HG03066 (cell line): ENCODE data around the gene MSANTD7.
A peak's percentile ranks its signal among the peaks of the same experiment; 100 is the strongest.
"Not testable (repeated sequence)": the region's sequence is repeated elsewhere in the genome, so short reads cannot be mapped to it uniquely, and the experiment has no call there.

Experiments used
- ATAC-seq: cut with Tn5 transposase; IDR thresholded peaks from one replicate; pipeline ENCODE4 v1.9.1; 2021; ENCODE audit warnings: low read depth; ENCODE audit not compliant: unreplicated experiment

The MSANTD7 gene

GRCh38 chr10:14837757-14838581 is at the start of gene MSANTD7, which contains the start of the genes CDNF and HSPA14:
TSS of gene MSANTD7 (plus strand) at chr10:14838306. CDS start at chr10:14842285, 3,979 bp downstream.
TSS of gene CDNF (minus strand) at chr10:14838037. CDS start at chr10:14837946, 91 bp downstream.
TSS of gene HSPA14 (plus strand) at chr10:14838306. CDS start at chr10:14838403, 97 bp downstream.
- peak; percentile 92 for ATAC-seq

DNA sequence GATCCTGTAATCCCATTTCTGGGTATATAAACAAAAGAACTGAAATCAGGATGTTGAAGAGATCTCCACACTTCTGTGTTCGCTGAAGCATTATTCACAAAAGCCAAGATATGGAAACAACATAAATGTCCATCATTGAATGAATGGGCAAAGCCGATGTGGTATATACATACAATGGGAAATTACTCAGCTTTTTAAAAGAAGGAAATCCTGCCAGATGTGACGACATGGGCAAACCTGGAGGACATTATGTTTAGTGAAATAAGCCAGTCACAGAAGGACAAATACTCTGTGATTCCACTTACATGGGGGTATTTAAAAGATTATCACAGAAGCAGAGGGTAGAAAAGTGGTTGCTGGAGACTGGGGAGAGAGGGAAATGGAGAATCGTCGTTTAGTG is 39.5 kb upstream of the MSANTD7 start:
- no peak for ATAC-seq

DNA sequence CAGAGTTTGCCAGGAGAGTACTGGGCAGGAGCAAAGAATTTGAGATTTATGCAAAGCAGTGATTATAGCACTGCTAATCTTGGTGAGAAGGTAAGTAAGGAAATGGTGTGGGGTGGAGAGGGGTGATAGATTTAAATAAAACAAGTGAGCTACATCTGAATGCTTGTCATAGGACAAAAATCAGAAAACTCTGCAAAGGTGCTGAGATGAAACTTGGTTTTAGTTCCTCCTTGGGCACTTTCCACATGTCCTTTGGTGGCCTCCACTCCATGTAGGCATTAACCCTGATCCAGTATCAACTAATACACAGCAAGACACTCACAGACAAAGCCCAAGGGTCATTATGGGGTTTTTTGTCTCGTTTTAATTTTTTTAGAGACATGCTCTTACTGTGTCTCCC is 37.7 kb upstream of the MSANTD7 start:
- no peak for ATAC-seq

DNA sequence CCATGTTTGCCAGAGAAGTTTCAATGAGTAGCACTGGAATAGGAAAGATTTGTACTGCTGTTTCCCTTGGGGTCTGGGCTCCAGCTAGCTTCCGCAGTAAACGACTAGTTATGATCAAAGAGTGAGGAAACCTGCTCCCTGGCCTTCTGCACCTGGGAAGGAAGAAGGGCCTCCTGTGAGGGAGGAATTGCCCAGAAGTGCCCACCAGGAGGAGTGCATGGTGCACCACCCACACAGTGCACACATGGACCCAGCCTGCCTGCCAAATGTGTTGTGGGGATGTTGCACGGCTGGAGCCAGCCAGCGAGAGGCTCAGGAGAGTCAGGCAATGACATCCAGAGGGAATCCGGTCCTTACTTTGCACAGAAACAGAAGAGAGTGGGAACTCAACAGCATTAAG is 36.4 kb upstream of the MSANTD7 start:
- no peak for ATAC-seq

- ATAC-seq = no peak
Measured at GRCh38 chr10:14803827-14804226, 34.3 kb upstream of the MSANTD7 start.

GRCh38 chr10:14806318-14806717 is 31.8 kb upstream of the MSANTD7 start:
- no peak for ATAC-seq

DNA sequence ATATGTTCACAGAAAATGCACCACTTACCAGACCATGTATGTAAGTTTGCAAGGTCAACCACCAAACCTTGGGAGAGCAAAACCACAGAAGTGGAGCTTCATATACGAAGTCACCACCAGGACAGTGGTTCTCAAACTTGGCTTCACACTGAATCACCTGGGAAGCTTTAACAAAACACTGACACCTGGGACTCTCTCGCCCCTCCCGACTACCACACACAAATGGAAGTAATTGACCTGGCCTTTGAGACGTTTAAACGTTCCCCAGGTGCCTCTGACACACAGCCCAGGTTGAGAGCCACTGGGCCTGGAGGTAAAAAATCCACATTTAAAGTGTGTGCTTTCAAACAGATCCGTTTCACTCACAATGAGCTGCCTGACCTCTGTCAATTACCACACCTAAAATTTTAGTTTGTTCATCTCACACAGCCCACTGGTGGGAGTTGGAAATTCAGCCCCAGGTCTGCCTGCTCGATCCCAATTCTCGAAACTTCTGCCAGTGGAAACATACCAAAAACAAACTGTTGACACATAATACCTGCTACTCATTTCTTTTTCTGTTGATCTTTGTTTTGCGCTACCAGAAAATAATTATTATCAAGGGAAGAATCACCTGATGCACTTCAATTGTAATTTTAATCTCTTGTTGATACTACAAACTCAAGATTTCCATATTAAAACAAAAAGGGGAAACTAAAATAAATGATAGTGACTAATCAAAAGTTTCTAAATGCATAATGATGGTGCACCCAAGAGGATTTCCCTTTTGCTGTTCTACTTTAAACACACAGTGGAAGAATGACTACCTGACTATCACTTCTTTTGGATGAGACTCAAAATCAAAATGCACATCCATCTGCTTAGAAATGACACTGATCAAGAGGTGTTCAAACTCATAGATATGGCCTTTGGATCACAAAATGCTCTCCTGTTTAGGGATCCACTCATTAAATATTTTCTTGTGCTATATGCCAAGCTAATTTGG is 26.8 kb upstream of the MSANTD7 start:
- ATAC-seq = no peak

DNA sequence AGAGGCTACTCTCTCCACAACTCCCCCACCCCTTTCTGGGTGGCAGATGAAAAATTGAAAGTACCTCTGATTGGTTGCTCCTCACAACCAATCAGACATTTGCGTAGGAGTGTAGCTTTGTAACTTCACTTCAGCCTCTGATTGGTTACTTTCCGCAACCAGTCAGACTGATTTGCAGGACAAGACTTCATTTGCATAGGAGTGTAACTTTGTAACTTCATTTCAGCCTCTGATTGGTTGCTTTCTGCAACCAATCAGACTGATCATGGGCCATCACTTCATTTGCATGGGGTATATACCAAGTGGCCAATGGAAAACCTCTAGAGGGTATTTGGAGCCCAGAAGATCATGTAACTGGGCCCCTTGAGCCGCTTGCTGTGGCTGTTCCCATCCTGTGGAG is 25.8 kb upstream of the MSANTD7 start:
- no peak for ATAC-seq

- ATAC-seq = no peak
Measured at GRCh38 chr10:14815681-14816080, 22.4 kb upstream of the MSANTD7 start.

GRCh38 chr10:14816717-14817116 is 21.4 kb upstream of the MSANTD7 start:
- not testable (repeated sequence) for ATAC-seq

GRCh38 chr10:14820010-14820774 is 17.9 kb upstream of the MSANTD7 start:
- ATAC-seq = no peak

DNA sequence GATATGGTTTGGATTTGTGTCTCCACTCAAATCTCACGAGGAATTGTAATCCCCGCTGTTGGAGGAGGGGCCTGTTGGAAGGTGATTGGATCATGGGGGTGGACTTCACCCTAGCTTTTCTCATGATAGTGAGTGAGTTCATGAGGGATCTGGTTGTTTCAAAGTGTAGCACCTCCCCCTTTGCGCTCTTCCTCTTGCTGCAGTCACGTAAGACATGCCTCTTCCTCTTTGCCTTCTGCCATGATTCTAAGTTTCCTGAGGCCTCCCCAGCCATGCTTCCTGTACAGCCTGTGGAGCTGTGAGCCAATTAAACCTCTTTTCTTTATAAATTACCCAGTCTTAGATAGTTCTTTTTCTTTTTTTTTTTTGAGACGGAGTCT is 17.3 kb upstream of the MSANTD7 start:
- no peak for ATAC-seq

DNA sequence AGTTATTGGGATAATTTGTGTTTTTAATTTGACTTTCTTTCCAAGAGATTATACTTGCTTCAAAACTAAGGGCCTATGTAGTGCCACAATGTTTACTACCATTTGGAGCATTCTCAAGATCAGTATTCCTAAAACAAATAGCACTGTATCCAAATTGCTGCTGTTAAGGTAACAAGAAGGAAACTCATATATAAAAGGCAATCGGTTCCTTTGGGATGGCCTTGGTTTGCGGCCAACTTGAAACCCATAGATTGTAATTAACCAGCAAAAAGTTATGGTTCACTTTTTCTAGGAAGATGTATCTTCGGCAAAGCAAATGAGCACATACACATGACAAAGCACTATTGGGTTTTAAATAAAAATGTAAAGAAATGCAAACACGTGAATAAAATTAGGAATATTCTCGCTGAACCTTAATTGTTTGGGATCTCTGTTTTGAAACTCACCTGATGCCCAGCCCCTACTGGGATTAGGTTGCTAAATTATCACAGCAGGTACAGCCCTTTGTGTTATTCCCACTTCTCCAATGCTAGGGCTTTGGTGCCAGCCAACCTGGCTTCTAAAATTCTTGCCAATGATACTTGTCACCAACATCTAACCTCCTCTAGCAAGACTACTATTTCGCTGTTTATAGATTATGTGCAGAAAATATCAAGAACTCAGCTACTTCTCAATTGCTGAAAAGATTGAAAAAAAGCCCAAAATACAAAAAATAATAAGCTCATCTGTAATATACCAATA is 16.3 kb upstream of the MSANTD7 start:
- no peak for ATAC-seq

DNA sequence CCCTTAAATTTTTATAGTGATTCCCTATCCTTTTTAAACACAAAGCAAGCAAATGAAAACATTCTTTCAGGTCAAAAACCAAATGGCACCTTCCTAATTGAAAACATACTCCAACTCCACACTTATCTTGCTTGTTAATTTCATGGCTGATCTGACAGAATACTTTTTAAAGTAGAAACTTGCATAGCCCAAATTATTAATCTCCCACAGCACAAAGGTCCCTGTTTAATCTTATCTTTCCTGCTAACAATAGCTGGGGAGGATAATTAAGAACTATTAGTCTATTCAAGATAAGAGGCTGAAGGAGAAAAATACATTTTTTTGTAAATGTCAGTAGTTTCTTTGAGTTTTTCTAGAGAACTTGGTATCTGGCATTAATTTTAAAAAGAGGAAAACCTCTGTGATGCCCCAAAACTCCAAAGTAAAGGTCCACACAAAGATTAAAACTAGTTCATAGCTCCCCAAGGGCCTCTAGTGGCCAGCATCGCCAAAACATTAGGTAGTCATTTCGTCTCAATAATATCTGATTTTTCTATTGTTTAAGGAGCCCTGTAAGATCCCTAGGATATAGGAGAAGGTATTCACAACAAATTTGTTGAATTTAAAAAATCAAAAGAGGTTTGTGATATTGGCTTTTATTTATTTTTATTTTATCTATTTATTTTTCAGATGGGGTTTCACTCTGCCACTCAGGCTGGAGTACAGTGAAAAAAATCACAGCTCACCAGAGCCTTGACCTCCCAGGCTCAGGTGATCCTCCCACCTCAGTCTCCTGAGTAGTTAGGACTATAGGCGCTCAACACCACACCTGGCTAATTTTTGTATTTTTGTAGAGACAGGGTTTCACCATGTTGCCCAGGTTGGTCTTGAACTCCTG is 15.0 kb upstream of the MSANTD7 start:
- no peak for ATAC-seq

- ATAC-seq = no peak
Measured at GRCh38 chr10:14823966-14824365, 14.1 kb upstream of the MSANTD7 start.

DNA sequence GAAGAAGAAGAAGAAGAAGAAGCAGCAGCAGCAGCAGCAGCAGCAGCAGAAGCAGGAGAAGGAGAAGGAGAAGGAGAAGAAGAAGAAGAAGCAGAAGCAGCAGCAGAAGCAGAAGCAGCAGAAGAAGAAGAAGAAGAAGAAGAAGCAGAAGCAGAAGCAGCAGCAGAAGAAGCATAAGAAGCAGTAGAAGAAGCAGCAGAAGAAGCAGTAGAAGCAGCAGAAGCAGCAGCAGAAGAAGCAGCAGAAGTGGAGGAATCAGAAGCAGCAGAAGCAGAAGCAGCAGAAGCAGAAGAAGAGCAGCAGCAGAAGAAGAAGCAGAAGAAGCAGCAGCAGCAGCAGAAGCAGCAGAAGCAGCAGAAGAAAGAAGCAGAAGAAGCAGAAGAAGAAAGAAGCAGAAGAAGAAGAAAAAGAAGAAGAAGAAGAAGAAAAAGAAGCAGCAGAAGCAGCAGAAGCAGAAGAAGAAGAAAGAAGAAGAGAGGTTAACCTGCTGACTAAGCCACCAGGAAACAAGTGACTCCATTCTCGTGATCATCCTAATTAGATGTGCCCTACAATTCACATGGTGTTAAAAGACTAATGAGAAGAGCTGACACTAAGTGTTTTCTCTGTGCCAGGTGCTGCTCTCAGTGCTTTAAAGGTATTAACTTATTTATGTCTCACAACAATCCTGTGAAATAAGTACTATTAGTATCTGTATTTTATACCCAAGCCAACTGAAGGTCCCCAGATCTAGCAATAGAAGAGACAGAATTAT is 11.9 kb upstream of the MSANTD7 start:
- no peak for ATAC-seq

DNA sequence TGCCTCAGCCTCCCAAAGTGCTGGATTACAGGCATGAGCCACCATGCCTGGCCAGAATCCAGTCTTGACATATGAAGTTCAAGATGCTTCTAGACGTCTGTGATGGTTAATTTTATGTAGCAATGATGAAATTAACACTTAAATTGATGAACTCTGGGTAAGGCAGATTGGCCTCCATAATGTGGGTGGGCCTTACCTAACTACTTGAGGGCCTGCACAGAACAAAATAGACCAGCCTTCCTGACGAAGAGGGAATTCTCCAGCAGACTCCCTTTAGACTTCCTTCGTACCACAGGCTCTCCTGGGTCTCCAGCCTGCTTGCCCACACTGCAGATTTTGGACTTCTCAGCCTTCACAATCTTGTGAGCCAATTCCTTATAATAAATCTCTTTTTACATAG is 5.0 kb upstream of the MSANTD7 start:
- ATAC-seq = no peak

DNA sequence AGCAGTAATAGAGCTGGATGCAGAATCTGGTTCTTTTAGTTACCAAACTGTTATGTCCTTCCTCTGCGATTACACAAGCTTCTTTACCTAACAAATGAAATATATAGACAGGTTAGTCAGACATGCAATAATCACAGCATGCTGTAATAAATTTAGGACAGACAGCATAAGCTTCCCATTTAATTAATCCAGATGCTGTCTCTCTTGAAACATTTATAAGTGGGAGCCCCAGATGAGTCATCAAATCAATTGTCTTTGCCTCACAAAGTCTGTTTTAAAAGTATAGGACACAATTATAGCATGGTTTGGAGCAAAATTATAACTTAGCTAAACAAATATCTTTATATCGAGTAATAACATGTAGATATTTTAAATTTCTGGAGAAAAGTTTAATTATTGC is 1.9 kb upstream of the MSANTD7 start:
- no peak for ATAC-seq
